Lower lobe of right lung (tissue), 2 donors: ENCODE measurements around the gene FAM120A. TPM values are rescaled to one million over a fixed set of nuclear protein-coding genes. Genes with fewer than 3 reads are reported as not detected.
A peak's percentile ranks its signal among the peaks of the same experiment; 100 is the strongest.

ENCODE experiments used
- ATAC-seq, 2 donors: fragments of 200-7000 bp; cut with Tn5 transposase; one replicate each; pipeline ENCODE4 v1.9.1; 2020 to 2022; ENCODE audit warnings: mild to moderate bottlenecking in 2 of 2, moderate library complexity in 2 of 2
- DNase-seq: peaks from one replicate; pipeline ENCODE4 v3.0.0-alpha.2; 2020
- H3K27ac ChIP-seq: fragments of 200-600 bp; one replicate; pipeline ENCODE4 v1.8.0; 2022
- H3K27me3 ChIP-seq: fragments of 200-600 bp; one replicate; pipeline ENCODE4 v1.8.0; 2022; ENCODE audit warnings: low read depth
- H3K36me3 ChIP-seq: fragments of 200-600 bp; one replicate; pipeline ENCODE4 v1.8.0; 2022; ENCODE audit warnings: mild to moderate bottlenecking
- H3K4me1 ChIP-seq: fragments of 200-600 bp; one replicate; pipeline ENCODE4 v1.8.0; 2022
- H3K4me3 ChIP-seq: fragments of 200-600 bp; one replicate; pipeline ENCODE4 v1.8.0; 2022; ENCODE audit warnings: mild to moderate bottlenecking
- H3K9me3 ChIP-seq: fragments of 200-600 bp; one replicate; pipeline ENCODE4 v1.8.0; 2022
- intact Hi-C: fragments of 100-400 bp; cut with DNase I; formaldehyde crosslinking; loops from one replicate; pipeline ENCODE4 v1.11.0; 2022
- total RNA-seq: library from RNA; stranded (reverse); fragmentation: NEBNext Ultra II Directional; extraction: Animal tissue kit (Norgen Biotek cat#: 25700); gene quantifications from one replicate; pipeline ENCODE4 v1.2.1, GENCODE V29; 2021
- TF ChIP-seq, protein P1 (sequence below): fragments of 200-600 bp; IDR thresholded peaks from one replicate; pipeline ENCODE4 v1.8.0; 2022; ENCODE audit warnings: antibody characterized with exemption, mild to moderate bottlenecking
- donor health status: DM: no; HTN: yes; CAD: no; lungs with severe emphysema.

FAM120A gene
- total RNA-seq, 1 donor from 2014 or later, result 114 TPM

- Histone ChIP-seq H3K9me3 (no peaks in the 10 kb centered on the region), H3K4me3 (no peak overlapping the region), H3K27me3 (no peaks in the 10 kb centered on the region), H3K4me1 (peaks cover 59% of the 10 kb centered on the region), H3K27ac (no peak overlapping the region), H3K36me3 (peaks cover 15% of the 10 kb centered on the region)
- peak; percentile 22 to 36 for ATAC-seq
- intact Hi-C loops, result no loop called here
- no peak for DNase-seq
- TF ChIP-seq, protein P1, sequence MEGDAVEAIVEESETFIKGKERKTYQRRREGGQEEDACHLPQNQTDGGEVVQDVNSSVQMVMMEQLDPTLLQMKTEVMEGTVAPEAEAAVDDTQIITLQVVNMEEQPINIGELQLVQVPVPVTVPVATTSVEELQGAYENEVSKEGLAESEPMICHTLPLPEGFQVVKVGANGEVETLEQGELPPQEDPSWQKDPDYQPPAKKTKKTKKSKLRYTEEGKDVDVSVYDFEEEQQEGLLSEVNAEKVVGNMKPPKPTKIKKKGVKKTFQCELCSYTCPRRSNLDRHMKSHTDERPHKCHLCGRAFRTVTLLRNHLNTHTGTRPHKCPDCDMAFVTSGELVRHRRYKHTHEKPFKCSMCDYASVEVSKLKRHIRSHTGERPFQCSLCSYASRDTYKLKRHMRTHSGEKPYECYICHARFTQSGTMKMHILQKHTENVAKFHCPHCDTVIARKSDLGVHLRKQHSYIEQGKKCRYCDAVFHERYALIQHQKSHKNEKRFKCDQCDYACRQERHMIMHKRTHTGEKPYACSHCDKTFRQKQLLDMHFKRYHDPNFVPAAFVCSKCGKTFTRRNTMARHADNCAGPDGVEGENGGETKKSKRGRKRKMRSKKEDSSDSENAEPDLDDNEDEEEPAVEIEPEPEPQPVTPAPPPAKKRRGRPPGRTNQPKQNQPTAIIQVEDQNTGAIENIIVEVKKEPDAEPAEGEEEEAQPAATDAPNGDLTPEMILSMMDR, result no peak
Observed at GRCh38 chr9:93471124-93471523, 19.6 kb downstream of the FAM120A start.

DNA sequence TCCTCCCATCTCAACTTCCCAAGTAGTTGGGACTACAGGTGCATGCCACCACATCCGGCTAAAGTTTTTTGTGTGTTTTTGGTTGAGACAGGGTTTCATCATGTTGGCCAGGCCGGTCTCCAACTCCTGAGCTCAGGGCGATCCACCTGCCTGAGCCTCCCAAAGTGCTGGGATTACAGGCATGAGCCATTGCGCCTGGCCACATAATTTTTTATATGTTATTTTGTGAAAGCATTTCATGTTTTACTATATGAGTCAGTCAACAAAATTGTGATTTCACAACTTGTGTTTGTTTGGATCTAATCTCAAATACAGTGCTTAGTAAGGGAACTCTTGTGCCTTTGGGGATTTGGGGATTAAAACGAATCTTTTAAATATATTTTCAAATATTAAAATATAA lies 21.9 kb downstream of the FAM120A start:
- TF ChIP-seq, protein P1, result no peak
- peaks cover 18% of the 10 kb centered on the region for H3K36me3 ChIP-seq
- H3K27ac ChIP-seq, result no peak overlapping the region
- no peaks in the 10 kb centered on the region for H3K27me3 ChIP-seq
- ATAC-seq, result no peak
- DNase-seq, result no peak
- H3K4me3 ChIP-seq, result no peak overlapping the region
- H3K9me3 ChIP-seq, result no peaks in the 10 kb centered on the region
- peaks cover 36% of the 10 kb centered on the region for H3K4me1 ChIP-seq
- intact Hi-C loops, result no loop called here

GRCh38 chr9:93475108-93475507 lies 23.6 kb downstream of the FAM120A start:
- Histone ChIP-seq H3K9me3 (no peaks in the 10 kb centered on the region), H3K36me3 (peaks cover 18% of the 10 kb centered on the region), H3K4me3 (no peak overlapping the region), H3K27me3 (no peaks in the 10 kb centered on the region), H3K4me1 (peaks cover 23% of the 10 kb centered on the region), H3K27ac (no peak overlapping the region)
- no peak for ATAC-seq
- no peak for DNase-seq
- intact Hi-C loops, result no loop called here
- TF ChIP-seq, protein P1, result no peak

- DNase-seq (no peak), ATAC-seq (no peak)
- H3K4me1 ChIP-seq, result peaks cover 19% of the 10 kb centered on the region
- no peaks in the 10 kb centered on the region for H3K27me3 ChIP-seq
- H3K36me3 ChIP-seq, result peaks cover 18% of the 10 kb centered on the region
- H3K27ac ChIP-seq, result no peak overlapping the region
- intact Hi-C loops, result no loop called here
- TF ChIP-seq, protein P1, result no peak
- no peaks in the 10 kb centered on the region for H3K9me3 ChIP-seq
- no peak overlapping the region for H3K4me3 ChIP-seq
Observed at GRCh38 chr9:93475856-93476255, 24.4 kb downstream of the FAM120A start.

DNA sequence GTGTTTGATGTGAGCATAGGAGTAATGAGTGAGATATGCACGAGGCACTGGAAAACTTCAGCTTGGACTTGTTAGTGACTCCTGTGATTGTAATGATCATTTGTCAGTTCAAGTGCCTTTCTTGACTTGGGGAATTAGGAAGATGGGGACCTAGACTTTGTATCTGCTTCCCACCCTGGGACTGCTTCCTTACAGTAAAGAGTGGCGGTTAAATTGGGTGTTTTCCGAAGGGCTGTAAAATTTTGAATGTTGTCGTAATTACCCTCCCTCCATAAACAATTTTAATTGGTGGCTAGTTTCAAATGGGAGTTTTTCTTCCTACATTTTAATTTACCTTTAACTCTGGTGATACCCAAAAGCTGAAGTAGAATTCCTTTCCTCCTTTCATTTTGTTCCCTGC lies 25.4 kb downstream of the FAM120A start:
- intact Hi-C loops, result no loop called here
- ATAC-seq (no peak), DNase-seq (no peak)
- H3K4me1 ChIP-seq, result peaks cover 9% of the 10 kb centered on the region
- H3K4me3 ChIP-seq, result no peak overlapping the region
- H3K27ac ChIP-seq, result no peak overlapping the region
- TF ChIP-seq, protein P1, result no peak
- no peaks in the 10 kb centered on the region for H3K9me3 ChIP-seq
- H3K36me3 ChIP-seq, result peaks cover 18% of the 10 kb centered on the region
- H3K27me3 ChIP-seq, result no peaks in the 10 kb centered on the region

DNA sequence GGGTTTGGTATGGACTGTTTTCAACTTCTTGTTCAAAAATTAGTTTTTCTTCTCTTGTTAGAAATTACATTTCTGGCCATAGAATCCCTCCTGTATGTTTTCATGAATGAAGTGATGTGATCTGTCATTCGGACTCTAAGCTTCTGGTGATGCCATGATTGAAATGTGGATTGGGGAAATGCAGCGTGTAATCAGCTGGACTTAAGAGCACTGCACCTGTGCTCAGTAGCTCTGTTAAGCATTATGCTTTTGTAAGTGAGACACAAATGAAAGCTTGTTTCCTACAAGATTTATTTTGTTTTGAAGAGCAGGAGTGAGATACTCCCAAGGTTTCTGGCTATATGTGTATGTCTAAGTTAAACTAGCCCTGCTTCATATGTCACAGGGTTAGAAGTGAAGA lies 25.9 kb downstream of the FAM120A start:
- Histone ChIP-seq H3K36me3 (peaks cover 16% of the 10 kb centered on the region), H3K4me1 (peaks cover 7% of the 10 kb centered on the region), H3K27ac (no peak overlapping the region), H3K27me3 (no peaks in the 10 kb centered on the region), H3K4me3 (no peak overlapping the region), H3K9me3 (no peaks in the 10 kb centered on the region)
- ATAC-seq, result no peak
- intact Hi-C loops, result no loop called here
- TF ChIP-seq, protein P1, result no peak
- DNase-seq, result no peak
